Skeletal muscle tissue (tissue), 4 donors: ENCODE data around the gene APBB2. TPM values are rescaled to one million over a fixed set of nuclear protein-coding genes. Genes with fewer than 3 reads are reported as not detected.

ENCODE experiments used
- H3K27ac ChIP-seq: one replicate; pipeline ENCODE4 v1.7.0; 2013; ENCODE audit warnings: mild to moderate bottlenecking, low read depth, low read length, inconsistent platforms
- H3K27me3 ChIP-seq, 3 donors: one replicate each; pipeline ENCODE4 v1.7.0; 2013; ENCODE audit warnings: low read length in 3 of 3; ENCODE audit not compliant: control insufficient read depth in 3 of 3, insufficient read depth in 3 of 3
- H3K36me3 ChIP-seq, 3 donors: one replicate each; pipeline ENCODE4 v1.7.0; 2013; ENCODE audit warnings: low read length in 3 of 3; ENCODE audit not compliant: control insufficient read depth in 3 of 3, insufficient read depth in 3 of 3
- H3K4me1 ChIP-seq, 3 donors: one replicate each; pipeline ENCODE4 v1.7.0; 2013; ENCODE audit warnings: low read length in 3 of 3, mild to moderate bottlenecking in 3 of 3; ENCODE audit not compliant: control insufficient read depth in 3 of 3, insufficient read depth in 3 of 3
- H3K4me3 ChIP-seq, 3 donors: one replicate each; pipeline ENCODE4 v1.7.0; 2013; ENCODE audit warnings: low read length in 3 of 3
- H3K9ac ChIP-seq, 3 donors: one replicate each; pipeline ENCODE4 v1.7.0; 2013; ENCODE audit warnings: low read length in 3 of 3, mild to moderate bottlenecking in 3 of 3, moderate library complexity in 2 of 3, low read depth in 1 of 3
- H3K9me3 ChIP-seq, 3 donors: one replicate each; pipeline ENCODE4 v1.7.0; 2013; ENCODE audit warnings: low read length in 3 of 3; ENCODE audit not compliant: control insufficient read depth in 3 of 3
- total RNA-seq: library from RNA; depleted of rRNA; stranded (reverse); fragments of >200 nt; gene quantifications from one replicate; pipeline ENCODE4 v1.2.3, GENCODE V29; 2014
- donor health status: Osteomylitis.

The APBB2 gene
- total RNA-seq = 41.2 TPM

DNA sequence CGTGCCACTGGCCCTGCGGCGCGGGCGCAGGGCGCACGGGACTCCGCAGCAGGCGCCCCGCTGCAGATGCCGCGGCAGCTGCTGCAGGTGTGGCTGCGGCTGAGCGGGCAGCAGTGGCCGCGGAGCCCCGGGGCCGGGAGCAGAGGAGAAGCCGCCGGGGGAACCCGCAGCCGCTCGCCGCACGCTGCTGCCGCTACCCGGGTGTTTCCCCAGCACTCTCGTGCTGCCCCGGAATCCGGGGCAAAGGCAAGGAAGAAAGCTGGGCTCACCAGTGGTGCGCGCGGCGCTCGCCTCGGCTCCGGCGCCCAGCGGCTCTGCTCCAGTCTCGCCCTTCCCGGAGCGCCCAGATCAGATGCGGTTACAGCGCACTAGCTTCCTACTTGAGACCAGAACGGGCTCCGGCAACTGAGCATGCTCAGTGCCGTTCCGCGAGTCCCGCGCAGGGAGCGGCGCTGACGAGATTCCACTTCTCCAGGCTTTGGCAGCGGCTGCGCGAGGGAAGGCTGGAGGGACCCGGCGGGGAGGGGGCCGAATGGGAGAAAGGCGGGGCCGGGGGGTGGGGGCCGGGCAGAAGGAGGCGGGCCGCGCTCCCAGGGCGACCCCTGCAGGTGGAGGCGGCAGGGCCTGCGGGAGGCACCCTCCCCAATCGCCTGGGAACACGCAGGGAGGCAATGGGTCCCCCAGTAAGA is at the start of gene APBB2:
APBB2 (minus strand) TSS at position 407 of the 689 bp plus-strand sequence. CDS start 181,288 bp downstream, outside the sequence.
- no peaks in the 10 kb centered on the region for H3K36me3 ChIP-seq
- peaks cover 19 to 35% (median 32%) of the 10 kb centered on the region in 3 donors for H3K4me1 ChIP-seq
- peak within 1 kb of the TSS; percentile 83 to 87 (median 85) for H3K4me3 ChIP-seq
- peak within 1 kb of the TSS; percentile 76 to 86 (median 80) for H3K9ac ChIP-seq
- H3K27me3 ChIP-seq = peaks cover 0 to 9% (median 0%) of the 10 kb centered on the region in 3 donors
- H3K27ac ChIP-seq = peak within 1 kb of the TSS; percentile 61
- no peaks in the 10 kb centered on the region for H3K9me3 ChIP-seq

DNA sequence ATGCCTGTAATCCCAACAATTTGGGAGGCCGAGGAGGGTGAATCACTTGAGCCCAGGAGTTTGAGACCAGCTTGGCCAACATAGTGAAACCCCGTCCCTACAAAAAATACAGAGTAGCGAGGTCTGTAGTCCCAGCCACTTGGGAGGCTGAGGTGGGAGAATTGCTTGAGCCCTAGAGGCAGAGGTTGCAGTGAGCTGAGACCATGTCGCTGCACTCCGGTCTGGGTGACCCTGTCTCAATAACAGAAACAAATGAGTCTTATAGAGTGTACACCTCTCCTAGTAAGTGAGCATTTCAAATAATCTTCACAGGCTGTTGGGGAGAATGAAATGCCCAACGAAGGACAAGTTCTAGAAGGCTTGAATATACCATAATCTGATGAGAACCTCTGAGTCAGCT is 47.9 kb upstream of the APBB2 start:
- peaks cover 0 to 6% (median 5%) of the 10 kb centered on the region in 3 donors for H3K27me3 ChIP-seq
- no peak overlapping the region for H3K9ac ChIP-seq
- H3K9me3 ChIP-seq = no peaks in the 10 kb centered on the region
- H3K4me1 ChIP-seq = peaks cover 2 to 6% (median 6%) of the 10 kb centered on the region in 3 donors
- no peak overlapping the region for H3K4me3 ChIP-seq
- H3K27ac ChIP-seq = no peak overlapping the region
- no peaks in the 10 kb centered on the region for H3K36me3 ChIP-seq

GRCh38 chr4:41260116-41260733 is 45.9 kb upstream of the APBB2 start:
- Histone ChIP-seq H3K9ac (no peak overlapping the region), H3K4me1 (peaks cover 8 to 14% (median 13%) of the 10 kb centered on the region in 3 donors), H3K27me3 (peaks cover 8 to 19% (median 16%) of the 10 kb centered on the region in 3 donors), H3K36me3 (no peaks in the 10 kb centered on the region), H3K4me3 (no peak overlapping the region), H3K27ac (no peak overlapping the region), H3K9me3 (no peaks in the 10 kb centered on the region)

GRCh38 chr4:41258783-41259182 is 44.4 kb upstream of the APBB2 start:
- H3K9me3 ChIP-seq = no peaks in the 10 kb centered on the region
- no peaks in the 10 kb centered on the region for H3K36me3 ChIP-seq
- H3K4me1 ChIP-seq = peaks cover 8 to 14% (median 13%) of the 10 kb centered on the region in 3 donors
- H3K27ac ChIP-seq = no peak overlapping the region
- H3K9ac ChIP-seq = no peak overlapping the region
- H3K4me3 ChIP-seq = no peak overlapping the region
- H3K27me3 ChIP-seq = peaks cover 12 to 19% (median 16%) of the 10 kb centered on the region in 3 donors

DNA sequence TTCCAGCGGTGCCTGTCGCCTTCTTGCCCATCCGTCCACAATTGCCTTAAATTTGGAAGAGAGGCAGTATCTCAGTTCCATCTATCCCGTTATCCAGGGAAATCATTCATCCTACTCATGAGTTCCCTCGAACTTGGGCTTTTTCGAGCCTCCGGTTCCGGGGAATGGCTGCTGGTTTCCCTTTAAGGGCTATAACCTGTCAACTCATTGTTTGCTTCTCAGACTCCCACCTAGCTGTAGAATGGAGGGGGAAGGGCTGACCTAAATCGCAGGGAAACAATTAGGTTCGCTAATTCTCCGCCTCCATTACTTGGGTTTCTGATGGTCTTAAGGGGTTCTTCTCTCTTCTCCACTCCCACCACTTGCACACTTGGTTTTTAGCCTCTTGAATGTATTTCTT is 43.6 kb upstream of the APBB2 start:
- Histone ChIP-seq H3K27ac (no peak overlapping the region), H3K4me1 (peaks cover 8 to 14% (median 13%) of the 10 kb centered on the region in 3 donors), H3K4me3 (peak overlapping the region in 1 of 3 donors; percentile 60), H3K9me3 (no peaks in the 10 kb centered on the region), H3K9ac (no peak overlapping the region), H3K36me3 (no peaks in the 10 kb centered on the region), H3K27me3 (peaks cover 12 to 19% (median 16%) of the 10 kb centered on the region in 3 donors)

GRCh38 chr4:41257257-41257901 is 43.0 kb upstream of the APBB2 start:
- Histone ChIP-seq H3K36me3 (no peaks in the 10 kb centered on the region), H3K4me1 (peaks cover 8 to 14% (median 13%) of the 10 kb centered on the region in 3 donors), H3K9ac (peak overlapping the region in 1 of 3 donors; percentile 58), H3K4me3 (peak overlapping the region; percentile 54 to 64 (median 60)), H3K27me3 (peaks cover 12 to 19% (median 16%) of the 10 kb centered on the region in 3 donors), H3K9me3 (no peaks in the 10 kb centered on the region), H3K27ac (no peak overlapping the region)

GRCh38 chr4:41256740-41257256 is 42.5 kb upstream of the APBB2 start, which contains the start of gene UCHL1:
Gene UCHL1, plus strand, starts transcription at chr4:41256928. Its CDS starts 49 bp downstream, at chr4:41256977.
- Histone ChIP-seq H3K4me3 (peak within 1 kb of the TSS; percentile 54 to 64 (median 60)), H3K9me3 (no peaks in the 10 kb centered on the region), H3K27ac (no peak within 1 kb of the TSS), H3K27me3 (peaks cover 12 to 19% (median 16%) of the 10 kb centered on the region in 3 donors), H3K4me1 (peaks cover 8 to 14% (median 13%) of the 10 kb centered on the region in 3 donors), H3K36me3 (no peaks in the 10 kb centered on the region), H3K9ac (peak within 1 kb of the TSS in 1 of 3 donors; percentile 58)

DNA sequence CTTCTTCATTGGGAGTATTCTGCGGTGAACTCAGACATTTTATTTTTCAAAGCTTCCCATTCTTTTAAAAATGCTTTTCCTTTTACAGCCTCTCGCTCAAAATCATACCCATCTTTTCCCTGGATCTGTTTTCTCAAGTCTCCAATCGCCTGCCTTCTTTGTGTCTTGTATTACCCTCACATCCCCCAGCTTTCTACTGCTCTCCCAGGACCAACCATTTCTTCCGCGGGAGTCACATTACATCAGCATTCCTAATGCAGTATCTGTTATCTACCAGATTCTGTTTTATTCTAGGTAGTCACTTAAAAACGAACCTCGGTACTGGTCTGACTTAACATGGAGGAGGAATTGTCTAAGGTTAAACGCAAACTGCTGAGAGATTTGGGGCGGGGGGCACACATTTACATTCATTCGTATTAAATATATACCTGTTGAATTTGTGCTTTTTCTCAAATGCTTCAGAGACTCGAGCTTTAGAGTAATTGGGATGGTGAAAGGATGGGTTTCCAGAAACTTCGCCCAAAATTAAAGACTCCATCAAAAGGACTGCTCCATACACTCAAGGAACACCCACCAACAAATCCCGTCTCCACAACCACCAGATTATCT is 41.9 kb upstream of the APBB2 start:
- no peaks in the 10 kb centered on the region for H3K9me3 ChIP-seq
- H3K4me1 ChIP-seq = peaks cover 8 to 14% (median 13%) of the 10 kb centered on the region in 3 donors
- H3K4me3 ChIP-seq = peak overlapping the region; percentile 54 to 64 (median 60)
- peaks cover 12 to 19% (median 16%) of the 10 kb centered on the region in 3 donors for H3K27me3 ChIP-seq
- no peak overlapping the region for H3K9ac ChIP-seq
- H3K36me3 ChIP-seq = no peaks in the 10 kb centered on the region
- no peak overlapping the region for H3K27ac ChIP-seq

DNA sequence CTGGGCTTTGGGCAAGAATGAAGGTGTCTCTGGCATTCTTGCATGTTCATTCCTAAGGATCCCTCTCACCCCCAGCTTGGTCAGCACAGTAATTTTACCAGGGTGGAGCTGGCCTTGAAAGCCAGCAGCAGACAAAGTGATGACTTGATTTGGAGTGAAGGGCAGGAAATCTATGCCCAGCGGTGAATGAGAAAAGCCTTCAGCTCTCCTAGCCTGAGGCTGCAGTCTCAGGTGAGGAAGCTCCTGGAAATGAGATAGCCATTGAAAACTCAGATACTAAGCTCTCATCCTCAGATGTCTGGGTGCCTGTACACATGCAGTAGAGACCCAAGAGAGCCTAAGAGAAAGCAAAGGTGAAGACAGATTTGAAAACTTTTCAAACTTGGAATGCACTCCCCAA is 31.6 kb upstream of the APBB2 start:
- Histone ChIP-seq H3K4me3 (no peak overlapping the region), H3K9ac (no peak overlapping the region), H3K27ac (no peak overlapping the region), H3K4me1 (no peaks in the 10 kb centered on the region), H3K27me3 (no peaks in the 10 kb centered on the region), H3K9me3 (no peaks in the 10 kb centered on the region), H3K36me3 (no peaks in the 10 kb centered on the region)
